K562 (cell line): ENCODE results near the gene TMEM132D. TPM values are rescaled to one million over a fixed set of nuclear protein-coding genes. Genes with fewer than 3 reads are reported as not detected.

ENCODE experiments used
- ATAC-seq: fragments of 200-7000 bp; cut with Tn5 transposase; 3 replicates; pipeline ENCODE4 v1.9.1; 2020; ENCODE audit warnings: moderate library complexity
- BruUV-seq: library from RNA; stranded (reverse); fragments of 400-500 nt; replicated peaks from 2 replicates; lab custom pipeline; 2021; lab: Mats Ljungman, UMichigan
- CTCF ChIA-PET: fragments of 300-600 bp; formaldehyde crosslinking; extraction: SDS; loops from one replicate; lab custom pipeline; 2021; ENCODE audit warnings: low intra/inter-chr PET ratio; lab: Yijun Ruan, JAX
- POLR2A ChIA-PET: fragments of 300-600, 350-650 bp; sonication (Branson Sonifier 250); formaldehyde crosslinking; extraction: SDS; loops from one replicate; lab custom pipeline; 2021; ENCODE audit warnings: antibody characterized with exemption, inconsistent platforms; lab: Yijun Ruan, JAX
- DNase-seq, 4 experiments: peaks; one replicate each; pipeline versions ENCODE4 v3.0.0 to v3.0.0-alpha.2; 2011 to 2018; ENCODE audit warnings: low spot score in 3 of 4, mixed read lengths in 3 of 4; ENCODE audit errors: extremely low read depth in 1 of 4
- FAIRE-seq: peaks from 2 replicates; lab custom pipeline; 2011; peaks lifted over from hg19 to GRCh38; lab: Jason Lieb, UNC
- H2AFZ ChIP-seq: 2 replicates; pipeline ENCODE4 v1.6.0; 2011; ENCODE audit warnings: low read depth, low read length, control low read depth, inconsistent platforms
- H3K27ac ChIP-seq: fragments of 200-600 bp; 3 replicates; pipeline ENCODE4 v1.8.0; 2011; ENCODE audit warnings: low read depth, mild to moderate bottlenecking, control low read depth, inconsistent platforms, low read length, moderate library complexity, mixed read lengths; ENCODE audit errors: extremely low read depth
- H3K27me3 ChIP-seq, 2 experiments: fragments of 300-600 bp in 1 of 2; 2 replicates in 1 of 2; 3 replicates in 1 of 2; pipeline versions ENCODE4 v1.6.0 to v1.8.0; 2011; ENCODE audit warnings: inconsistent platforms in 2 of 2, low read length in 2 of 2, mild to moderate bottlenecking in 1 of 2, mixed read lengths in 1 of 2, moderate library complexity in 1 of 2; ENCODE audit not compliant: control insufficient read depth in 2 of 2, insufficient read depth in 2 of 2
- H3K36me3 ChIP-seq: fragments of 300-600 bp; 3 replicates; pipeline ENCODE4 v1.8.0; 2011; ENCODE audit warnings: mild to moderate bottlenecking, low read length, inconsistent platforms; ENCODE audit not compliant: control insufficient read depth, insufficient read depth
- H3K4me1 ChIP-seq, 2 experiments: fragments of 200-600 bp in 1 of 2; replicated peaks in 1 of 2; 2 replicates in 1 of 2; 3 replicates in 1 of 2; pipeline versions ENCODE4 v1.5.1 to v1.8.0; 2011; ENCODE audit warnings: inconsistent platforms in 2 of 2, low read length in 2 of 2, mild to moderate bottlenecking in 1 of 2, mixed read lengths in 1 of 2, moderate library complexity in 1 of 2; ENCODE audit not compliant: control insufficient read depth in 2 of 2, insufficient read depth in 2 of 2
- H3K4me2 ChIP-seq: 2 replicates; pipeline ENCODE4 v1.6.1; 2011; ENCODE audit warnings: low read length, control low read depth, inconsistent platforms, mixed read lengths; ENCODE audit not compliant: insufficient read depth
- H3K4me3 ChIP-seq: fragments of 200-600 bp; sonication (generic), shearing (Covaris generic); 2 replicates; pipeline ENCODE4 v1.5.1; 2016; ENCODE audit warnings: control low read depth, inconsistent platforms
- H3K79me2 ChIP-seq: fragments of 200-600 bp; 3 replicates; pipeline ENCODE4 v1.8.0; 2011; ENCODE audit warnings: low read length, inconsistent platforms; ENCODE audit not compliant: control insufficient read depth, insufficient read depth
- H3K9ac ChIP-seq, 2 experiments: 2 replicates each; pipeline versions ENCODE4 v1.6.0 to v1.6.1; 2011; ENCODE audit warnings: low read depth in 2 of 2, low read length in 2 of 2, control low read depth in 1 of 2, inconsistent platforms in 1 of 2, mild to moderate bottlenecking in 1 of 2, mixed read lengths in 1 of 2; ENCODE audit not compliant: insufficient read depth in 1 of 2
- H3K9me1 ChIP-seq: one replicate; pipeline ENCODE4 v1.6.0; 2011; ENCODE audit warnings: inconsistent platforms, mild to moderate bottlenecking, low read length, moderate library complexity; ENCODE audit not compliant: control insufficient read depth, insufficient read depth
- H3K9me3 ChIP-seq: replicated peaks from 2 replicates; pipeline ENCODE4 v1.5.1; 2011; ENCODE audit warnings: low read depth, low read length, inconsistent platforms; ENCODE audit not compliant: control insufficient read depth, insufficient read depth
- H4K20me1 ChIP-seq: replicated peaks from 2 replicates; pipeline ENCODE4 v1.6.1; 2011; ENCODE audit warnings: low read length, inconsistent platforms, mixed read lengths; ENCODE audit not compliant: control insufficient read depth, insufficient read depth
- HCFC1 ChIP-seq: IDR thresholded peaks from 2 replicates; pipeline ENCODE4 v1.6.1; 2012; ENCODE audit warnings: low read depth, low read length, improper control_type of control experiment
- HIVEP1 ChIP-seq: fragments of 250-450 bp; sonication (Bioruptor Pico); IDR thresholded peaks from 2 replicates; pipeline ENCODE4 v1.4.0; 2020; ENCODE audit warnings: mild to moderate bottlenecking
- HMGN3 ChIP-seq: IDR thresholded peaks from 2 replicates; pipeline ENCODE4 v1.6.1; 2011; ENCODE audit warnings: borderline replicate concordance, low read depth, mild to moderate bottlenecking, mixed read lengths, low read length; ENCODE audit not compliant: insufficient read length; ENCODE audit errors: extremely low read depth
- RBFOX2 ChIP-seq: fragments of 200-400 bp; formaldehyde crosslinking; IDR thresholded peaks from 2 replicates; pipeline ENCODE4 v1.6.1; 2017; ENCODE audit warnings: low read depth, mild to moderate bottlenecking, low read length, moderate library complexity
- WGBS: fragments of 100-300 bp; shearing (Covaris generic); methylation state at CpG from one replicate; pipeline ENCODE4 v1.1.6; 2016; ENCODE audit warnings: low coverage, mixed read lengths; ENCODE audit not compliant: insufficient coverage; ENCODE audit errors: missing lambda C conversion rate; 5-methylcytosine and 5-hydroxymethylcytosine counted together
- in situ Hi-C: fragments of 300-500 bp; cut with MboI; formaldehyde crosslinking; loops from 4 replicates; pipeline ENCODE4 v1.15.0; 2018; ENCODE audit warnings: inconsistent platforms, mixed read lengths
- intact Hi-C: fragments of 100-400 bp; cut with micrococcal nuclease; formaldehyde crosslinking; loops from 2 replicates; pipeline ENCODE4 v1.14.2; 2022
- polyA plus RNA-seq, 8 experiments: library from polyadenylated mRNA; depleted of rRNA in 4 of 8; stranded (reverse) in 5 of 8; unstranded in 3 of 8; fragments of >200 nt; fragmentation: Nextera tagmentation in 2 of 8; fragmentation: Illumina TruSeq in 1 of 8; extraction: Ambion mirVana in 2 of 8; extraction: Trizol in 1 of 8; gene quantifications; 2 replicates each; pipeline versions ENCODE4 v1.2.1 to v1.2.3, GENCODE V29; 2011 to 2014; ENCODE audit warnings: inconsistent platforms in 1 of 8, missing spikeins in 1 of 8
- total RNA-seq, 7 experiments: library from RNA; depleted of rRNA in 6 of 7; stranded (reverse); fragments of >200 nt in 6 of 7; fragmentation: Illumina TruSeq in 2 of 7; extraction: Trizol in 2 of 7; gene quantifications; 2 replicates each; pipeline versions ENCODE4 v1.2.1 to v1.2.3, GENCODE V29; 2011 to 2021; ENCODE audit warnings: low replicate concordance in 1 of 7
- TF ChIP-seq, protein P1 (sequence below): fragments of 200-400 bp; formaldehyde crosslinking; IDR thresholded peaks from 2 replicates; pipeline ENCODE4 v1.6.1; 2017; ENCODE audit warnings: mild to moderate bottlenecking, low read depth, low read length, moderate library complexity
- TF ChIP-seq, protein P2 (sequence below): IDR thresholded peaks from 2 replicates; pipeline ENCODE4 v1.6.1; 2011; ENCODE audit warnings: borderline replicate concordance, low read depth, mild to moderate bottlenecking, moderate library complexity, low read length; ENCODE audit not compliant: insufficient read depth, poor library complexity, severe bottlenecking
- TF ChIP-seq, protein P3 (sequence below): fragments of 250-450 bp; sonication (Bioruptor Pico); IDR thresholded peaks from 2 replicates; pipeline ENCODE4 v1.5.0; 2020; ENCODE audit warnings: mild to moderate bottlenecking
- TF ChIP-seq, protein P4 (sequence below): sonication (generic); formaldehyde crosslinking; IDR thresholded peaks from 2 replicates; pipeline ENCODE4 v1.8.0; 2023; ENCODE audit warnings: mild to moderate bottlenecking, missing genetic modification reagents
- TF ChIP-seq, protein P5 (sequence below): sonication (generic); formaldehyde crosslinking; IDR thresholded peaks from 2 replicates; pipeline ENCODE4 v1.8.0; 2022; ENCODE audit warnings: mild to moderate bottlenecking, missing genetic modification reagents

The TMEM132D gene
- total and polyA plus RNA-seq, 9 of the 15 experiments (the other 6 are each of a cell fraction or from before 2014, with no cell fraction given): not detected

DNA sequence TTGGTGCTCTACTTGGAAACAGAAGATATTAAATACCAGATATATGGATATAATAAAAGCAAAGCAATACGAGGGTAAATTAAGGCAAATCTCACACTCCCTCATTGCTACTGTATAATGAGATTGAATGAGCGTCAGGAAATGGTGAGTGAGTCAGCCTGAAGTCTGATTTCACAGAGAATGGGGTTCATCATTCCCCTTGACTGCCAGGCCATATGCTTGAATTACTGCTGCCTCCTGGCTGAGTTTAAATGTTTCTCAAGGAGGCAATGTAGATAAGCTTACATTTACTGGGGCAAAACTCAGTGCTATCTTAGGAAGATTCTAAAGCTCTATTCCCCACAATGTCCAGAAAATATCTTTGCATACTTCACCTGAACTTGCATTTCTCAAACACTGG is 380.2 kb downstream of the TMEM132D start (continued):
- TF ChIP-seq HMGN3 (no peak), HIVEP1 (no peak)
- TF ChIP-seq, protein P1, sequence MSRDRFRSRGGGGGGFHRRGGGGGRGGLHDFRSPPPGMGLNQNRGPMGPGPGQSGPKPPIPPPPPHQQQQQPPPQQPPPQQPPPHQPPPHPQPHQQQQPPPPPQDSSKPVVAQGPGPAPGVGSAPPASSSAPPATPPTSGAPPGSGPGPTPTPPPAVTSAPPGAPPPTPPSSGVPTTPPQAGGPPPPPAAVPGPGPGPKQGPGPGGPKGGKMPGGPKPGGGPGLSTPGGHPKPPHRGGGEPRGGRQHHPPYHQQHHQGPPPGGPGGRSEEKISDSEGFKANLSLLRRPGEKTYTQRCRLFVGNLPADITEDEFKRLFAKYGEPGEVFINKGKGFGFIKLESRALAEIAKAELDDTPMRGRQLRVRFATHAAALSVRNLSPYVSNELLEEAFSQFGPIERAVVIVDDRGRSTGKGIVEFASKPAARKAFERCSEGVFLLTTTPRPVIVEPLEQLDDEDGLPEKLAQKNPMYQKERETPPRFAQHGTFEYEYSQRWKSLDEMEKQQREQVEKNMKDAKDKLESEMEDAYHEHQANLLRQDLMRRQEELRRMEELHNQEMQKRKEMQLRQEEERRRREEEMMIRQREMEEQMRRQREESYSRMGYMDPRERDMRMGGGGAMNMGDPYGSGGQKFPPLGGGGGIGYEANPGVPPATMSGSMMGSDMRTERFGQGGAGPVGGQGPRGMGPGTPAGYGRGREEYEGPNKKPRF: no peak
- TF ChIP-seq, protein P2, sequence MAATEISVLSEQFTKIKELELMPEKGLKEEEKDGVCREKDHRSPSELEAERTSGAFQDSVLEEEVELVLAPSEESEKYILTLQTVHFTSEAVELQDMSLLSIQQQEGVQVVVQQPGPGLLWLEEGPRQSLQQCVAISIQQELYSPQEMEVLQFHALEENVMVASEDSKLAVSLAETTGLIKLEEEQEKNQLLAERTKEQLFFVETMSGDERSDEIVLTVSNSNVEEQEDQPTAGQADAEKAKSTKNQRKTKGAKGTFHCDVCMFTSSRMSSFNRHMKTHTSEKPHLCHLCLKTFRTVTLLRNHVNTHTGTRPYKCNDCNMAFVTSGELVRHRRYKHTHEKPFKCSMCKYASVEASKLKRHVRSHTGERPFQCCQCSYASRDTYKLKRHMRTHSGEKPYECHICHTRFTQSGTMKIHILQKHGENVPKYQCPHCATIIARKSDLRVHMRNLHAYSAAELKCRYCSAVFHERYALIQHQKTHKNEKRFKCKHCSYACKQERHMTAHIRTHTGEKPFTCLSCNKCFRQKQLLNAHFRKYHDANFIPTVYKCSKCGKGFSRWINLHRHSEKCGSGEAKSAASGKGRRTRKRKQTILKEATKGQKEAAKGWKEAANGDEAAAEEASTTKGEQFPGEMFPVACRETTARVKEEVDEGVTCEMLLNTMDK: no peak

DNA sequence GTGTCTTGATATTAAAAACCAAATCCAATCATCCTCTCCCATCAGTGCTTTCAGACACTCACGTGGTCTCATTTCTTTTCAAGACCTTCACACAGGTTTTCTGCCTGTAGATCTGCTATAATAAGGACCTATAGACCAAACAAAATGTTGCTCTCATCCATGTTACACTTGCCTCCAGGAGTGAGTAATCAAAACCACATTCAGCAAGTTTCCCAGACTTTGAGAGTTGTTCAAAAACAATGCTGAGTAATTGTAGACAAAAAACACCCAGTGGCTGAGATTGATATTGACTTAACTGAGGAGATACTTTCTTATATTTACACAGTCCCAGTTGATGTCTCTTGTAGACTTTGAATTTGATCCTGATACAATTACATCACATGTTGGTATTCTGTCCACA is 383.1 kb downstream of the TMEM132D start:
- no peaks in the 10 kb centered on the region for H3K36me3 ChIP-seq
- no peak overlapping the region for H3K4me2 ChIP-seq
- POLR2A ChIA-PET: no interaction called here
- no peaks in the 10 kb centered on the region for H3K9me3 ChIP-seq
- 0% methylated on average over 1 of the region's 1 CpG for WGBS
- H3K9ac ChIP-seq: no peak overlapping the region
- no peaks in the 10 kb centered on the region for H3K9me1 ChIP-seq
- DNase-seq (no peak), ATAC-seq (no peak), FAIRE-seq (no peak)
- no peaks in the 10 kb centered on the region for H3K27me3 ChIP-seq
- H3K27ac ChIP-seq: no peak overlapping the region
- no TSS peak for BruUV-seq
- no peaks in the 10 kb centered on the region for H4K20me1 ChIP-seq
- H3K4me1 ChIP-seq: no peaks in the 10 kb centered on the region
- intact Hi-C loops (no loop called here), in situ Hi-C loops (no loop called here)
- H2AFZ ChIP-seq: no peak overlapping the region
- CTCF ChIA-PET: no interaction called here
- H3K4me3 ChIP-seq: no peak overlapping the region
- H3K79me2 ChIP-seq: no peaks in the 10 kb centered on the region
- TF ChIP-seq, protein P3, sequence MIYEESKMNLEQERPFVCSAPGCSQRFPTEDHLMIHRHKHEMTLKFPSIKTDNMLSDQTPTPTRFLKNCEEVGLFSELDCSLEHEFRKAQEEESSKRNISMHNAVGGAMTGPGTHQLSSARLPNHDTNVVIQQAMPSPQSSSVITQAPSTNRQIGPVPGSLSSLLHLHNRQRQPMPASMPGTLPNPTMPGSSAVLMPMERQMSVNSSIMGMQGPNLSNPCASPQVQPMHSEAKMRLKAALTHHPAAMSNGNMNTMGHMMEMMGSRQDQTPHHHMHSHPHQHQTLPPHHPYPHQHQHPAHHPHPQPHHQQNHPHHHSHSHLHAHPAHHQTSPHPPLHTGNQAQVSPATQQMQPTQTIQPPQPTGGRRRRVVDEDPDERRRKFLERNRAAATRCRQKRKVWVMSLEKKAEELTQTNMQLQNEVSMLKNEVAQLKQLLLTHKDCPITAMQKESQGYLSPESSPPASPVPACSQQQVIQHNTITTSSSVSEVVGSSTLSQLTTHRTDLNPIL (CRISPR knock-in tag): no peak
- TF ChIP-seq RBFOX2 (no peak), HCFC1 (no peak)
- TF ChIP-seq, protein P4, sequence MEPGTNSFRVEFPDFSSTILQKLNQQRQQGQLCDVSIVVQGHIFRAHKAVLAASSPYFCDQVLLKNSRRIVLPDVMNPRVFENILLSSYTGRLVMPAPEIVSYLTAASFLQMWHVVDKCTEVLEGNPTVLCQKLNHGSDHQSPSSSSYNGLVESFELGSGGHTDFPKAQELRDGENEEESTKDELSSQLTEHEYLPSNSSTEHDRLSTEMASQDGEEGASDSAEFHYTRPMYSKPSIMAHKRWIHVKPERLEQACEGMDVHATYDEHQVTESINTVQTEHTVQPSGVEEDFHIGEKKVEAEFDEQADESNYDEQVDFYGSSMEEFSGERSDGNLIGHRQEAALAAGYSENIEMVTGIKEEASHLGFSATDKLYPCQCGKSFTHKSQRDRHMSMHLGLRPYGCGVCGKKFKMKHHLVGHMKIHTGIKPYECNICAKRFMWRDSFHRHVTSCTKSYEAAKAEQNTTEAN (CRISPR knock-in tag): no peak
- TF ChIP-seq, protein P5, sequence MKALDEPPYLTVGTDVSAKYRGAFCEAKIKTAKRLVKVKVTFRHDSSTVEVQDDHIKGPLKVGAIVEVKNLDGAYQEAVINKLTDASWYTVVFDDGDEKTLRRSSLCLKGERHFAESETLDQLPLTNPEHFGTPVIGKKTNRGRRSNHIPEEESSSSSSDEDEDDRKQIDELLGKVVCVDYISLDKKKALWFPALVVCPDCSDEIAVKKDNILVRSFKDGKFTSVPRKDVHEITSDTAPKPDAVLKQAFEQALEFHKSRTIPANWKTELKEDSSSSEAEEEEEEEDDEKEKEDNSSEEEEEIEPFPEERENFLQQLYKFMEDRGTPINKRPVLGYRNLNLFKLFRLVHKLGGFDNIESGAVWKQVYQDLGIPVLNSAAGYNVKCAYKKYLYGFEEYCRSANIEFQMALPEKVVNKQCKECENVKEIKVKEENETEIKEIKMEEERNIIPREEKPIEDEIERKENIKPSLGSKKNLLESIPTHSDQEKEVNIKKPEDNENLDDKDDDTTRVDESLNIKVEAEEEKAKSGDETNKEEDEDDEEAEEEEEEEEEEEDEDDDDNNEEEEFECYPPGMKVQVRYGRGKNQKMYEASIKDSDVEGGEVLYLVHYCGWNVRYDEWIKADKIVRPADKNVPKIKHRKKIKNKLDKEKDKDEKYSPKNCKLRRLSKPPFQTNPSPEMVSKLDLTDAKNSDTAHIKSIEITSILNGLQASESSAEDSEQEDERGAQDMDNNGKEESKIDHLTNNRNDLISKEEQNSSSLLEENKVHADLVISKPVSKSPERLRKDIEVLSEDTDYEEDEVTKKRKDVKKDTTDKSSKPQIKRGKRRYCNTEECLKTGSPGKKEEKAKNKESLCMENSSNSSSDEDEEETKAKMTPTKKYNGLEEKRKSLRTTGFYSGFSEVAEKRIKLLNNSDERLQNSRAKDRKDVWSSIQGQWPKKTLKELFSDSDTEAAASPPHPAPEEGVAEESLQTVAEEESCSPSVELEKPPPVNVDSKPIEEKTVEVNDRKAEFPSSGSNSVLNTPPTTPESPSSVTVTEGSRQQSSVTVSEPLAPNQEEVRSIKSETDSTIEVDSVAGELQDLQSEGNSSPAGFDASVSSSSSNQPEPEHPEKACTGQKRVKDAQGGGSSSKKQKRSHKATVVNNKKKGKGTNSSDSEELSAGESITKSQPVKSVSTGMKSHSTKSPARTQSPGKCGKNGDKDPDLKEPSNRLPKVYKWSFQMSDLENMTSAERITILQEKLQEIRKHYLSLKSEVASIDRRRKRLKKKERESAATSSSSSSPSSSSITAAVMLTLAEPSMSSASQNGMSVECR (CRISPR knock-in tag): no peak
